Cardiac muscle cell (in vitro differentiated cells and primary cell): ENCODE measurements around the gene ID2. TPM values are rescaled to one million over a fixed set of nuclear protein-coding genes. Genes with fewer than 3 reads are reported as not detected.

Source experiments
- DNase-seq, 2 donors: peaks; one replicate each; pipeline versions ENCODE4 v3.0.0 to v3.0.0-alpha.2; 2010 to 2017; ENCODE audit warnings: low read depth in 1 of 2, low spot score in 1 of 2
- H3K27ac ChIP-seq: fragments of 200-600 bp; sonication (generic); 2 replicates; pipeline ENCODE4 v1.5.1; 2016
- H3K27me3 ChIP-seq: fragments of 200-600 bp; sonication (generic); 2 replicates; pipeline ENCODE4 v1.6.0; 2016; ENCODE audit warnings: control low read depth
- H3K36me3 ChIP-seq: fragments of 200-600 bp; sonication (generic); 2 replicates; pipeline ENCODE4 v1.5.1; 2016; ENCODE audit warnings: control low read depth
- H3K4me1 ChIP-seq: fragments of 200-600 bp; sonication (generic); 2 replicates; pipeline ENCODE4 v1.8.1; 2017; ENCODE audit warnings: low read depth, mild to moderate bottlenecking, mixed run types
- H3K4me3 ChIP-seq: fragments of 200-600 bp; sonication (generic); 2 replicates; pipeline ENCODE4 v1.5.1; 2016; ENCODE audit warnings: mild to moderate bottlenecking
- H3K9me3 ChIP-seq: fragments of 200-600 bp; sonication (generic); 2 replicates; pipeline ENCODE4 v1.5.1; 2017; ENCODE audit warnings: low read depth, mild to moderate bottlenecking, control low read depth
- CTCF ChIP-seq: IDR thresholded peaks from 2 replicates; pipeline ENCODE4 v1.5.1; 2012; ENCODE audit warnings: low read depth, mild to moderate bottlenecking, low read length
- polyA plus RNA-seq: library from polyadenylated mRNA; unstranded; fragments of >200 nt; fragmentation: Nextera tagmentation; extraction: Ambion mirVana; gene quantifications from 2 replicates; pipeline ENCODE4 v1.2.1, GENCODE V29; 2016
- total RNA-seq: library from RNA; depleted of rRNA; stranded (reverse); fragments of >200 nt; gene quantifications from 2 replicates; pipeline ENCODE4 v1.2.3, GENCODE V29; 2016

Gene ID2
- total and polyA plus RNA-seq, 2 experiments from 2014 or later: 409 to 780 TPM

DNA sequence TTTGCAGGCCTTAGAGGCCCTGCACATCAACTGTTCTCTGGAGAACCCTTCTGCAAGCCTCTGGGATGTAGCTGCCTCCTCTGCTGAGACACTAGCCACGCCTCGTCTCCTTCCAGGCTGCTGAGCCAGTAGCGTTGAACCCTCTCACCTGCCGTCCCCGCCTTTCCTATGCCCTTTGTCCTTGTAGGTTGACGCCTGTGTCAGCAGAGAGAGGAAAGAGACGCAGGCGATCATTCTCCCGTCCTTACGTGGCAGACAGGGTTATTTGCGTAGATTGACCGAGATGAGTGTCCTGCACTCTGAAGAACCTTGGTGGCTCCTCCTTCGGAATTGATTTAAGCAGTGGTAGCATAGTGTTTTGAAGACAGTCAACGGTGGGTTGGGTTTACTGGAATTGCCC is 27.8 kb downstream of the ID2 start:
- no peak overlapping the region for H3K4me3 ChIP-seq
- no peaks in the 10 kb centered on the region for H3K9me3 ChIP-seq
- no peaks in the 10 kb centered on the region for H3K4me1 ChIP-seq
- no peak for DNase-seq
- H3K27me3 ChIP-seq: no peaks in the 10 kb centered on the region
- H3K36me3 ChIP-seq: no peaks in the 10 kb centered on the region
- H3K27ac ChIP-seq: no peak overlapping the region
- no peak for TF ChIP-seq CTCF

DNA sequence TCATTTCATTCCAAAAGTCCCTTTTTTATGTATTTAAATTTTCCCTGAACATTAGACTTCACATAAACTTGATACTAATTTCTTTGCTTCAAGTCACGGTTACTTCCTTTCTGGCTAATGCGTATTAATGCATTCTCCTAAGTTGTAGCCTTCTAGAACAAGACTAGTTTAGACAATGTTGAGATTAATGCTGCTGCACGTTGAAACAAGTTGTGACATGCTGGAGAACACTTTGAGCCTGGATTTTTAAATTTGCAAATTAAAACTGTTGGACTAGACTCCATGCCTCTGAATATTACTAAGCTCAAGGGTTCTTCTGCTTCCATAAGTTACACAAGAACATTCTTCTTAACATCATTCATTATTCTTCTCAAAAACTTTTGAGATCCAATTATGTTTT is 29.1 kb downstream of the ID2 start:
- no peak overlapping the region for H3K4me3 ChIP-seq
- no peaks in the 10 kb centered on the region for H3K9me3 ChIP-seq
- no peak for DNase-seq
- H3K4me1 ChIP-seq: no peaks in the 10 kb centered on the region
- H3K36me3 ChIP-seq: no peaks in the 10 kb centered on the region
- TF ChIP-seq CTCF: no peak
- no peaks in the 10 kb centered on the region for H3K27me3 ChIP-seq
- no peak overlapping the region for H3K27ac ChIP-seq

GRCh38 chr2:8714283-8714682 is 32.4 kb downstream of the ID2 start:
- no peak for DNase-seq
- no peak overlapping the region for H3K27ac ChIP-seq
- no peak for TF ChIP-seq CTCF
- no peaks in the 10 kb centered on the region for H3K36me3 ChIP-seq
- H3K27me3 ChIP-seq: no peaks in the 10 kb centered on the region
- no peaks in the 10 kb centered on the region for H3K4me1 ChIP-seq
- no peak overlapping the region for H3K4me3 ChIP-seq
- no peaks in the 10 kb centered on the region for H3K9me3 ChIP-seq

- no peaks in the 10 kb centered on the region for H3K4me1 ChIP-seq
- H3K27ac ChIP-seq: no peak overlapping the region
- no peaks in the 10 kb centered on the region for H3K27me3 ChIP-seq
- no peak for DNase-seq
- no peaks in the 10 kb centered on the region for H3K36me3 ChIP-seq
- H3K9me3 ChIP-seq: no peaks in the 10 kb centered on the region
- TF ChIP-seq CTCF: no peak
- no peak overlapping the region for H3K4me3 ChIP-seq
These were observed 33.1 kb downstream of the ID2 start for GRCh38 chr2:8714971-8715370.

GRCh38 chr2:8719528-8719927 is 37.7 kb downstream of the ID2 start:
- no peak for TF ChIP-seq CTCF
- H3K4me1 ChIP-seq: no peaks in the 10 kb centered on the region
- no peaks in the 10 kb centered on the region for H3K9me3 ChIP-seq
- H3K36me3 ChIP-seq: no peaks in the 10 kb centered on the region
- H3K27ac ChIP-seq: no peak overlapping the region
- H3K4me3 ChIP-seq: no peak overlapping the region
- no peaks in the 10 kb centered on the region for H3K27me3 ChIP-seq
- DNase-seq: peak in 1 of 2 donors; percentile 15

GRCh38 chr2:8720741-8721140 is 38.9 kb downstream of the ID2 start:
- Histone ChIP-seq H3K9me3 (no peaks in the 10 kb centered on the region), H3K27me3 (no peaks in the 10 kb centered on the region), H3K27ac (no peak overlapping the region), H3K36me3 (no peaks in the 10 kb centered on the region), H3K4me3 (no peak overlapping the region), H3K4me1 (no peaks in the 10 kb centered on the region)
- DNase-seq: no peak
- no peak for TF ChIP-seq CTCF
